GM18499 (cell line): ENCODE results near the gene SLC39A2.
"Not testable (repeated sequence)": the region's sequence is repeated elsewhere in the genome, so short reads cannot be mapped to it uniquely, and the experiment has no call there.

ENCODE experiments used
- ATAC-seq: cut with Tn5 transposase; IDR thresholded peaks from one replicate; pipeline ENCODE4 v1.9.1; 2021; ENCODE audit warnings: moderate number of reproducible peaks; ENCODE audit not compliant: insufficient read depth, unreplicated experiment

Gene SLC39A2

GRCh38 chr14:21024585-21025370, 25.7 kb downstream of the SLC39A2 start, which contains the start of gene NDRG2:
TSS of gene NDRG2 (minus strand) at chr14:21025061. CDS start at chr14:21023315, 1,746 bp downstream.
- no peak for ATAC-seq

DNA sequence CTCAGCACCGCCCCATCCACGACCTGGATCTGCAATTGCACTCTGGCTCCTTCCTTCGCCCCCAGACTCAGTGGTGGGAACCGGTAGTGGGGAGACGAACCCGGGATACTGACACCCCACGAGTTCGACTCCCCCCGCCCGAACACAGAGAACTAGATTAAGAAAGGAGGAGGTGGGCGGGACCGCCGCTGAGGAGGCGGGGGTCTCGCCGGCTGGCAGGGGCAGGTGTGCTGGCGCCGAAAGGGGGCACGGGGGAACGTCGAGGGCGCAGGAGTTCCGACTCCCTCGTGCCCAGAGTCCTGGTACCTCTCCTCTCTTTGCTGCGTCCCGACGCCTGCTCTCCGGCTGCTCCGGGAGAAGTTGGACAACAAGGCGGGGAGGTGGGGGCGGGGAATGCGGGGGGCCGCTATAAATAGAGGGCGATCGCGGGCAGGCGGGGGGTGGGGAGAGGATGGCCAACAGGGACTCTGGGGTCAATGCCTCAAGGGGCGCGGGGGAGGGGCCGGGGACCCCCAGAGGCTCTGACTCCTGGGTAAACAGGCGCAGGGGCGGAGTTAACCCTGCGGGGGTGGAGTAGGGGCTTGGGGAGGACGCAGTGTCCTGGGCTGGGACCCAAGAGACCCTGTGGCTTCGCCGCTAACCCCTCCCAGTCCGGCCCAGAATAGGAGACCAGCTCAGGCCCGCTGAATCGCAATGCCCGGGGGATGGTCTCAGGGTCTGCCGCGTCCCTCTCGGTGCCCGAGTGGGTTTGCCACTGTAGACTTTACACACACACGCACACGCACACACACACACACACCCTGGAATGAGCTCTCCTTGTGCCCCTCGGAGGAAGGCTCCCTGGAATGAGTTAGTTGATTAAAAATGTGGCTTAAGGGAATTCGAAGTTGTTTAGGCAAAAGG, 26.5 kb downstream of the SLC39A2 start:
- no peak for ATAC-seq

- ATAC-seq, result no peak
These were observed 27.3 kb downstream of the SLC39A2 start for GRCh38 chr14:21026274-21026987.

- ATAC-seq, result no peak
These were observed 27.9 kb downstream of the SLC39A2 start for GRCh38 chr14:21026988-21027315.

DNA sequence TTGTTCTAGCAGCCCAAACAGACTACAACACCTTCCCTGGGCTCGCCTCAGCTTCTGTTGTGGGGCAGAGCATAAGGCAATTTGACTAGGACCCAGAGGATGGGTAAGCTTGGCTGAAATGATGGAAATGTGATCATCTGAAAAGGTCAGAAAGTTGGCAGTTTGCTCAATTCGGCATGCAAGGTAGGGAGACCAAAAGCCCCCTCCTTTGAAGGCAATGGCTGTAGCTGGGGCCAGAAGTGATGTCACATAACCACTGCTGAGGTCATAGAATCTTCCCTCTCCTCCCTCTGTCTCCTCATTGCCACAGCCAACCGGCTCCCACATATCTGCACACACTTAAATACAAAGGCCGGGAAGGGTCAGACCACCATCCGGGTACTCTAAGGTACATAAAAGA, 30.8 kb downstream of the SLC39A2 start, which contains the start of gene TPPP2:
TPPP2 (plus strand) TSS at position 301 of the 400 bp plus-strand sequence. CDS start 365 bp downstream, outside the sequence.
- ATAC-seq, result no peak

GRCh38 chr14:21030531-21030930, 31.4 kb downstream of the SLC39A2 start:
- ATAC-seq, result no peak

GRCh38 chr14:21032326-21033132, 33.4 kb downstream of the SLC39A2 start:
- ATAC-seq, result no peak

GRCh38 chr14:21033133-21033698, 34.1 kb downstream of the SLC39A2 start:
- no peak for ATAC-seq

DNA sequence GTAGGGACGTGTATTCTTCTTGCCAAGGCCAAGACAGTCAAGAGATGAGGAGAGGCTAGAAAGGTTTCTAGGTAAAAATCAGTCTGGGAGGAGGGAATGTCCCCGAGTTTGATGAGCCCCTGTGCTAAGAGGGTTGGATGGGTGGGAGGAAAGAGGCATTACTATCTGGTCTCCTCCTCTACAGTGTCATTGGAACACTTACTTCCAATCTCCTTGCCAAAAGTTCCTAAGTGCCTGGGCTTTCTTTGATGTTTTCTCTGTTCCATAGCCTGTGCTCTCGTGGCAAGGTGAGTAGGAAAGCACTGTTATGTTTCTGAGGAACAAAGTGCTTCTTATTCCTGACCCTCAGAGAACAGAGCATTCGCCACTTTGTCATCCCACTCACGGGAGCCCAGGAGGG, 35.6 kb downstream of the SLC39A2 start, which contains the start of gene RNASE13:
RNASE13 (minus strand) TSS at position 101 of the 400 bp plus-strand sequence. CDS start 519 bp downstream, outside the sequence.
- no peak for ATAC-seq

DNA sequence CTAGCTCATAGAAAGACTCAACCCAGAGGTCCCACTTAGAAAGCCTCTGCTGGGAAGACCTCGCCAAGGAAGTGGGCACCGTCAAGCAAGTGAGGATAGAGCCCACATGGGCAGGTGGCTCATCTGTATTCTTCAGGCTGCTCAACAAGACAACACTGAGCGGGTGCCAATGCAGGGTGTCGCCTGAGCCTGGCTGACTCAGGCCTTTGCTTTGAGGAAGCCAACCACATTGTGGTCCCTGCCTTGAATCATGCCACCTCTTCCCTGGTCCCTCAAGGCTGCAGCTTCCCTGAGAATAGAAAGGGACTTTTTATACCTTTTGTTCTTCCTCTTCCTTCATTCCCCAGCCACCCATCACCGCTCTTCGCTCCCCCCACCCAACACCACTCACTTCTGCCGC, 37.7 kb downstream of the SLC39A2 start:
- no peak for ATAC-seq

DNA sequence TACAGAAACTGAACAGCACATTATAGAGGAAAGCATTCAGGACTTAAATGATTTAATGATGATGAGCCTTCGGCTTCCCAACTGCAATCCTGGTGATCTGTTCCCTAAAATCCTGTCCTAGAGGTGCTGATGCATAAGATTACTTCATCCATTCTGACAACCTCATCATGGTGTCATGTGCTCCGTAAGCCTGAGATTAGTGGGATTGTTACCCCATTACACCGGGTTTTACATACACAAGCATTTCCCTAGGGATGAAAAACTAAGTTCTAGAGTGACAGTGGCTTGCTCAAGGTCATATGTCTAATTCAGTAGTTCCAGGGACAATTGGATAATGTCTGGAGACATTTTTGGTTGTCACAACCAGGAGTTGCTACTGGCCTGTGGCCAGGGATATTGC, 38.1 kb downstream of the SLC39A2 start:
- no peak for ATAC-seq

DNA sequence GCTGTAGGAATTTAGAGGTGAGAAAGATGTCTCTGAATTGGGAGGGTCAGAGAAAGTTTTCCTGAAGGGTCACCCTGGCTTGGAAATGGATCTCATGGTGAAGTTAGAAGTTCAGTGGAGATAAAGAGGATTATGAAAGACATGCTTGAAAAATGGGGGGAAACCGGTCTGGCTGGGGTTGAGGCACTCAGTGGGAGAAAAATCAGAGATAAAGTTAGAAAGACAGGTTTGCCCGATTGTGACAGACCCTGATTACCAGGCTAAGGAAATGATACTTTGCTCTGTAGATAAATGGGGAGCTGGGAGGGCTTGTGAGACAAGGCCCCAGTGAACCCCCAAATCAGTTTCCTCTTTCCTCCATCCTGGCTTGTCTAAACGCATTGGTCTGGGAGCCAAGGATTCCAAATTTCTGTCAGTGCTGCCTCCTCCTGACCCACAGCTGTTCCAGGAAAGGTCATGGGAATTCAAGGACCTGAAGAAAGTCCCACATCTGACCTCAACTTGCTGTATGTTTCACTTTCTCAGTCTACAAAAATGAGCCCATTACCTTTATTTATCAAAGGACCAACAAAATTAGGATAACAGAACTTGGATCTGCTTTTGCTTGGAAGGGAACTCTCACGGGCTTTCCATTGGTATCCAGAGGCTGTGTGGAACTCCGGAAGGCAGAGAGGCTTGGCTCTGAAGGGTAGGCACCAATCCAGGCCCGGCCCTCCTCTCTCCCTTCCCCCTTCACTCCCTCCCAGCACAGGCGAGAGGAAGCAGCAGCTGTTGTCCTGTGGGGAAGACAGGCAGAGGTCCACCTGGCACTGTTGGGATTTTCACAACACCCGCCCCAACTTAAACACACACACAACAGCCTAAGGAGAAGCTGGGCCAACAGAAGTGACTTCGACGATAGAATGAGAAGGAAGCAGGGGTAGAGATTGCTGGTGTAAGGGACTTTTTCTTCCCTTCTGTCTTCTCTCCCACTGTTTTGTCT, 39.6 kb downstream of the SLC39A2 start:
- ATAC-seq, result no peak

GRCh38 chr14:21039585-21040369, 40.7 kb downstream of the SLC39A2 start:
- ATAC-seq, result no peak

DNA sequence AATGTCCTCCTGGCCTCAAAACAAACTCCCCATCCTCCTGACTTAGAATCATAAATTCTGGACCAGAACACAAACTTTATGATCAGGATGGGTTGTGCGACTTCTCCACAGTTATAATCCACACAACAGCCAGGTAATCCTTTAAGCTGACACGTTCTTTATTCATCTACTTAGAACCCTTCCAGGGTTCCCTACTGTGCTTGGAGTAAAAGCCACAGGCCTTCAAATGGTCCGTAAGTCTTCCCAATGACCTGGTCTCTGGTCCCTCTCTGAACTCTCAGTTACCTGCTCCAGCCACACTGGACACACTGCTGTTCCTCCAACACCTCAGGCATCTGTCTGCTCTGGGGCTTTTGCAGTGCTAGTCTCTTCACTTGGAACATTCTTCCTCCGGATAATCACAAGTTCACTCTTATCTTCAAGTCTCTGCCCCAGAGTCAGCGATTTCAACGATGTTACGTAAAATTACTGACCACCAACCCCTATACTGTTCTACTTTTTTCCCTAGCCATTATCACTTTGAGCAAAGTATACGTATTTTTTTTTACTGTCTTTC, 41.4 kb downstream of the SLC39A2 start:
- ATAC-seq, result no peak

DNA sequence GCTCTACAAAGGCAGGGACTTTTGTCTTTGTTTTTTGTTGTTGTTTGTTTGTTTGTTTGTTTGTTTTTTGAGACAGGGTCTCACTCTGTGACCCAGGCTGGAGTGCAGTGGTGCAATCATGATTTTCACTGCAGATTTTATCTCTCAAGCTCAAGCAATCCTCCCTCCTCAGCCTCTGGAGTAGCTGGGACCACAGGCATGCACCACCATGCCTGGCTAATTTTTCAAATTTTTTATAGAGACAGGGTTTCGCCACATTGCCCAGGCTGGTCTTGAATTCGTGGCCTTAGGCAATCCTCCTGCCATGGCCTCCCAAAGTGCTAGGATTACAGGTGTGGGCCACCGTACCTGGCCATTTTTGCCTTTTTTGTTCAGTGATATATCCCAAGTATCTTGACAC, 41.8 kb downstream of the SLC39A2 start:
- ATAC-seq, result not testable (repeated sequence)

DNA sequence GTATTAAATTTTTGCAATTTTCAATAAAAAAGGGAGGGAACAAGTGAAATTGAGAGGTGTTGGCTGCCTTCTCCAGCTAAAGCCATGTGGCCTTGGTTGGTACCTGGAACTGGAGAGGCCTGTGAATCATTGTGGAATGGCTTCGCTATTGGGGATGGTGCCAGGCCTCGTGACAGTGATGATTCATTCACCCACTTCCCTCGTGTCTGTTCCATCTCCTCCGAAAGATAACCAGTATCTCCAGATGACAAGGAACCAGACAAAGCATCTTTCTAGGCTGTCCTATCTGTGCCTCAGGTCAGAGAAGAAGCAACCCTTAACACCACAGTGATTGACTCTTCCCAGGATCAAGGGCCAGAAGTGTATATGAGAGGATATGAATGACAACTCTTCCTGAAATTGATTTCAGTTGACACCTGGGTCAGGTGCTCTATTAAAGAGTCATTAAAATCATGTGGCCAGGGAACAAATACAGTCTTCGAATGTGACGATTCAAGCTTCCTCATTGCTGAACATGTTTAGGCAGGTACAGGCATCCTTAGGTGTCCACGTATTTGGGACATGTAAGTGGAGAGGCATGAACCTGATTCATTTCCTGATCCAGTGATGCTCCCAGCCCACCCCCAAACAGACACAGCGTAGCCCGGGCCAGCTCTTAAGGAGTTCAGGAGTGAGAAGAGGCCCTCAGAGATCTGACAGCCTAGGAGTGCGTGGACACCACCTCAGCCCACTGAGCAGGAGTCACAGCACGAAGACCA, 42.8 kb downstream of the SLC39A2 start, which contains the start of gene RNASE7:
RNASE7 (plus strand) TSS at position 687 of the 758 bp plus-strand sequence. CDS start 631 bp downstream, outside the sequence.
- ATAC-seq, result no peak
